H9 (cell line): ENCODE measurements around the gene ATPAF2. TPM values are rescaled to one million over a fixed set of nuclear protein-coding genes. Genes with fewer than 3 reads are reported as not detected.

Experiments used
- DNase-seq: peaks from one replicate; pipeline ENCODE4 v3.0.0-alpha.2; 2017
- H2AFZ ChIP-seq: one replicate; pipeline ENCODE4 v1.6.1; 2013; ENCODE audit warnings: mild to moderate bottlenecking, low read length, control low read depth, moderate library complexity
- H2AK5ac ChIP-seq: 2 replicates; pipeline ENCODE4 v1.6.1; 2013; ENCODE audit warnings: low read length, control low read depth, mixed read lengths; ENCODE audit not compliant: insufficient read length
- H2BK120ac ChIP-seq: one replicate; pipeline ENCODE4 v1.6.1; 2013; ENCODE audit warnings: low read depth, mild to moderate bottlenecking, low read length, control low read depth, inconsistent platforms; ENCODE audit not compliant: poor library complexity, severe bottlenecking
- H2BK12ac ChIP-seq: 2 replicates; pipeline ENCODE4 v1.6.1; 2013; ENCODE audit warnings: low read length, control low read depth, mixed read lengths, low read depth; ENCODE audit not compliant: insufficient read length
- H2BK15ac ChIP-seq: 2 replicates; pipeline ENCODE4 v1.6.1; 2013; ENCODE audit warnings: low read depth, low read length, control low read depth
- H2BK20ac ChIP-seq: one replicate; pipeline ENCODE4 v1.6.1; 2013; ENCODE audit warnings: low read depth, mild to moderate bottlenecking, low read length, control low read depth, inconsistent platforms; ENCODE audit not compliant: poor library complexity, severe bottlenecking
- H2BK5ac ChIP-seq: 2 replicates; pipeline ENCODE4 v1.6.1; 2013; ENCODE audit warnings: low read length, control low read depth, mixed read lengths; ENCODE audit not compliant: insufficient read length
- H3K14ac ChIP-seq: 2 replicates; pipeline ENCODE4 v1.6.1; 2013; ENCODE audit warnings: low read length, control low read depth; ENCODE audit not compliant: insufficient read depth
- H3K18ac ChIP-seq: 2 replicates; pipeline ENCODE4 v1.6.1; 2013; ENCODE audit warnings: low read depth, mild to moderate bottlenecking, mixed read lengths, low read length, control low read depth; ENCODE audit not compliant: insufficient read length
- H3K23ac ChIP-seq: 2 replicates; pipeline ENCODE4 v1.6.1; 2013; ENCODE audit warnings: low read length, control low read depth, mixed read lengths, low read depth; ENCODE audit not compliant: insufficient read length
- H3K23me2 ChIP-seq: 2 replicates; pipeline ENCODE4 v1.6.1; 2013; ENCODE audit warnings: low read depth, mild to moderate bottlenecking, mixed read lengths, low read length, control low read depth; ENCODE audit not compliant: insufficient read length, poor library complexity, severe bottlenecking
- H3K27ac ChIP-seq: 2 replicates; pipeline ENCODE4 v1.5.1; 2013; ENCODE audit warnings: low read length, control low read depth, mixed read lengths, low read depth; ENCODE audit not compliant: insufficient read length
- H3K27me3 ChIP-seq: 2 replicates; pipeline ENCODE4 v1.6.1; 2013; ENCODE audit warnings: low read length, control low read depth, inconsistent platforms; ENCODE audit not compliant: insufficient read depth
- H3K4ac ChIP-seq: 2 replicates; pipeline ENCODE4 v1.6.1; 2013; ENCODE audit warnings: low read depth, mild to moderate bottlenecking, control low read depth, inconsistent platforms, low read length, moderate library complexity
- H3K4me1 ChIP-seq: 2 replicates; pipeline ENCODE4 v1.6.1; 2013; ENCODE audit warnings: low read length, control low read depth, inconsistent platforms; ENCODE audit not compliant: insufficient read depth
- H3K4me2 ChIP-seq: 2 replicates; pipeline ENCODE4 v1.6.1; 2013; ENCODE audit warnings: low read length, control low read depth, mixed read lengths; ENCODE audit not compliant: insufficient read length, insufficient read depth
- H3K56ac ChIP-seq: 2 replicates; pipeline ENCODE4 v1.6.1; 2013; ENCODE audit warnings: low read depth, mild to moderate bottlenecking, mixed read lengths, low read length, control low read depth; ENCODE audit not compliant: insufficient read length
- H3K79me1 ChIP-seq: 2 replicates; pipeline ENCODE4 v1.6.1; 2013; ENCODE audit warnings: low read depth, mild to moderate bottlenecking, moderate library complexity, low read length, control low read depth, inconsistent platforms; ENCODE audit not compliant: insufficient read depth, poor library complexity, severe bottlenecking
- H3K79me2 ChIP-seq: 2 replicates; pipeline ENCODE4 v1.6.1; 2013; ENCODE audit warnings: low read length, control low read depth, inconsistent platforms; ENCODE audit not compliant: insufficient read depth
- H3K9ac ChIP-seq: 2 replicates; pipeline ENCODE4 v1.6.1; 2013; ENCODE audit warnings: low read length, control low read depth, mixed read lengths; ENCODE audit not compliant: insufficient read length; ENCODE audit errors: extremely low read depth
- H3K9me3 ChIP-seq: one replicate; pipeline ENCODE4 v1.6.1; 2013; ENCODE audit warnings: low read depth, low read length, inconsistent platforms; ENCODE audit not compliant: control insufficient read depth
- H3T11ph ChIP-seq: one replicate; pipeline ENCODE4 v1.6.1; 2013; ENCODE audit warnings: mild to moderate bottlenecking, low read length, control low read depth, inconsistent platforms
- H4K20me1 ChIP-seq: one replicate; pipeline ENCODE4 v1.6.1; 2013; ENCODE audit not compliant: control insufficient read depth, insufficient read length, insufficient read depth
- H4K5ac ChIP-seq: 2 replicates; pipeline ENCODE4 v1.6.1; 2013; ENCODE audit warnings: low read depth, mild to moderate bottlenecking, mixed read lengths, low read length, control low read depth; ENCODE audit not compliant: insufficient read length
- H4K8ac ChIP-seq: replicated peaks from 2 replicates; pipeline ENCODE4 v1.6.1; 2013; ENCODE audit warnings: low read length, control low read depth, mixed read lengths, low read depth; ENCODE audit not compliant: insufficient read length
- H4K91ac ChIP-seq: 2 replicates; pipeline ENCODE4 v1.6.1; 2013; ENCODE audit warnings: low read depth, mild to moderate bottlenecking, moderate library complexity, mixed read lengths, low read length, control low read depth; ENCODE audit not compliant: insufficient read length
- H3K27ac Mint-ChIP-seq, 3 experiments: 2 replicates in 2 of 3; 3 replicates in 1 of 3; pipeline ENCODE4 v1.8.0; 2020 to 2021; ENCODE audit warnings: mixed read lengths in 3 of 3, mild to moderate bottlenecking in 1 of 3, moderate library complexity in 1 of 3
- H3K27me3 Mint-ChIP-seq: 2 replicates; pipeline ENCODE4 v1.8.0; 2021; ENCODE audit warnings: low read depth, mild to moderate bottlenecking, moderate library complexity, mixed read lengths
- H3K36me3 Mint-ChIP-seq, 3 experiments: 2 replicates in 2 of 3; 3 replicates in 1 of 3; pipeline ENCODE4 v1.8.0; 2020 to 2021; ENCODE audit warnings: low read depth in 3 of 3, mixed read lengths in 3 of 3; ENCODE audit not compliant: insufficient read depth in 1 of 3
- H3K4me1 Mint-ChIP-seq, 2 experiments: 2 replicates each; pipeline ENCODE4 v1.8.0; 2020; ENCODE audit warnings: mixed read lengths in 2 of 2
- H3K4me3 Mint-ChIP-seq, 2 experiments: 2 replicates in 1 of 2; 3 replicates in 1 of 2; pipeline ENCODE4 v1.8.0; 2020 to 2021; ENCODE audit warnings: mild to moderate bottlenecking in 2 of 2, mixed read lengths in 2 of 2, moderate library complexity in 1 of 2
- H3K9me3 Mint-ChIP-seq, 2 experiments: 2 replicates in 1 of 2; 3 replicates in 1 of 2; pipeline ENCODE4 v1.8.0; 2020; ENCODE audit warnings: mild to moderate bottlenecking in 2 of 2, mixed read lengths in 2 of 2, moderate library complexity in 1 of 2
- WGBS: extraction: QIAGEN DNeasy Blood & Tissue Kit; methylation state at CpG from one replicate; pipeline ENCODE4 v1.1.7; 2013; ENCODE audit warnings: missing lambda C conversion rate, low lambda C conversion rate, mixed read lengths; ENCODE audit not compliant: insufficient read length; ENCODE audit errors: extremely low coverage; 5-methylcytosine and 5-hydroxymethylcytosine counted together
- total RNA-seq: library from RNA; stranded (reverse); gene quantifications from 2 replicates; pipeline ENCODE4 v1.2.1, GENCODE V29; 2021
- TF ChIP-seq, protein P1 (sequence below): fragments of 200-600 bp; sonication (generic); conservative IDR thresholded peaks from 3 replicates; pipeline ENCODE4 v1.8.0; 2021; ENCODE audit warnings: antibody characterized with exemption, mild to moderate bottlenecking

The ATPAF2 gene
- total RNA-seq, 1 experiment from 2014 or later = 21.4 TPM

DNA sequence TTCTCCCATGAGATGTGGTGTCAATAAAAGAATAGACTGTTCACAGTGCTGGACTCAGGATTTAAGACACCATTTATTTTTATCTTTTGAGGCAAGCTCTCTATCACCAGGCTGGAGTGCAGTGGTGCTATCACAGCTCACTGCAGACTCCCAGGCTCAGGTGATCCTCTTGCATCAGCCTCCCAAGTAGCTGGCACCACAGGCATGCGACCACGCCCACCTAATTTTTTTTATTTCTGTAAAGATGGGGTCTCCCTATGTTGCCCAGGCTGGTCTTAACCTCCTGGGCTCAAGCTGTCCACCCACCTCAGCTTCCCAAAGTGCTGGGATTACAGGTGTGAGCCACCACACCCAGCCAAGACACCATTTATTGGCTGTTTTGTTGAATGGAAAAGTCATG is 30.1 kb upstream of the ATPAF2 start:
- Histone ChIP-seq H3K14ac (no peak overlapping the region), H3K4me1 (no peaks in the 10 kb centered on the region), H3K23me2 (no peaks in the 10 kb centered on the region), H2BK12ac (no peak overlapping the region), H3K4me2 (no peak overlapping the region), H3K27me3 (no peaks in the 10 kb centered on the region), H4K91ac (no peak overlapping the region), H3K56ac (no peak overlapping the region), H2AK5ac (no peak overlapping the region), H3K27ac (no peak overlapping the region), H2BK15ac (no peak overlapping the region), H3K23ac (no peak overlapping the region), H4K5ac (no peak overlapping the region), H3T11ph (no peak overlapping the region), H2BK120ac (no peak overlapping the region), H4K20me1 (no peaks in the 10 kb centered on the region), H3K79me2 (no peaks in the 10 kb centered on the region), H2BK20ac (no peak overlapping the region), H3K9me3 (no peaks in the 10 kb centered on the region), H4K8ac (no peak overlapping the region), H2BK5ac (no peak overlapping the region), H3K4ac (no peak overlapping the region), H3K18ac (no peak overlapping the region), H3K79me1 (no peaks in the 10 kb centered on the region), H3K9ac (no peak overlapping the region), H2AFZ (no peak overlapping the region)
- Mint-ChIP-seq H3K27ac (no peak overlapping the region), H3K4me1 (peaks cover 4 to 5% of the 10 kb centered on the region in 2 experiments), H3K4me3 (no peak overlapping the region), H3K36me3 (peaks cover 8 to 15% (median 12%) of the 10 kb centered on the region in 3 experiments; a peak in 6 of 7 replicates), H3K9me3 (no peaks in the 10 kb centered on the region), H3K27me3 (peaks cover 3% of the 10 kb centered on the region; the same call in 1 of the 2 replicates)
- TF ChIP-seq, protein P1, sequence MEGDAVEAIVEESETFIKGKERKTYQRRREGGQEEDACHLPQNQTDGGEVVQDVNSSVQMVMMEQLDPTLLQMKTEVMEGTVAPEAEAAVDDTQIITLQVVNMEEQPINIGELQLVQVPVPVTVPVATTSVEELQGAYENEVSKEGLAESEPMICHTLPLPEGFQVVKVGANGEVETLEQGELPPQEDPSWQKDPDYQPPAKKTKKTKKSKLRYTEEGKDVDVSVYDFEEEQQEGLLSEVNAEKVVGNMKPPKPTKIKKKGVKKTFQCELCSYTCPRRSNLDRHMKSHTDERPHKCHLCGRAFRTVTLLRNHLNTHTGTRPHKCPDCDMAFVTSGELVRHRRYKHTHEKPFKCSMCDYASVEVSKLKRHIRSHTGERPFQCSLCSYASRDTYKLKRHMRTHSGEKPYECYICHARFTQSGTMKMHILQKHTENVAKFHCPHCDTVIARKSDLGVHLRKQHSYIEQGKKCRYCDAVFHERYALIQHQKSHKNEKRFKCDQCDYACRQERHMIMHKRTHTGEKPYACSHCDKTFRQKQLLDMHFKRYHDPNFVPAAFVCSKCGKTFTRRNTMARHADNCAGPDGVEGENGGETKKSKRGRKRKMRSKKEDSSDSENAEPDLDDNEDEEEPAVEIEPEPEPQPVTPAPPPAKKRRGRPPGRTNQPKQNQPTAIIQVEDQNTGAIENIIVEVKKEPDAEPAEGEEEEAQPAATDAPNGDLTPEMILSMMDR = no peak
- WGBS = no CpG with 5 or more reads among the region's 2 CpGs
- no peak for DNase-seq
